ENCODE results near the gene SLC35E4.
A peak's percentile ranks its signal among the peaks of the same experiment; 100 is the strongest.
"Not testable (repeated sequence)": the region's sequence is repeated elsewhere in the genome, so short reads cannot be mapped to it uniquely, and the experiment has no call there.

The SLC35E4 gene

GRCh38 chr22:30635273-30636225, at the start of gene SLC35E4:
Gene SLC35E4 (plus strand): TSS chr22:30635781. CDS start chr22:30636451, 670 bp downstream.
- DNase-seq: peak; percentile 68

- no peak for DNase-seq
Measured at GRCh38 chr22:30586414-30586813, 49.2 kb upstream of the SLC35E4 start.

- DNase-seq: no peak
Measured at GRCh38 chr22:30591191-30591587, 44.4 kb upstream of the SLC35E4 start.

- DNase-seq: peak; percentile 97
Measured at GRCh38 chr22:30591588-30592359, 43.8 kb upstream of the SLC35E4 start, which contains the start of gene PES1. Gene PES1 (minus strand): TSS chr22:30591910. CDS start chr22:30591833, 77 bp downstream.

- DNase-seq: not testable (repeated sequence)
Measured at GRCh38 chr22:30592360-30592713, 43.2 kb upstream of the SLC35E4 start.

GRCh38 chr22:30596199-30596598, 39.4 kb upstream of the SLC35E4 start:
- no peak for DNase-seq

GRCh38 chr22:30596886-30597285, 38.7 kb upstream of the SLC35E4 start:
- peak; percentile 25 for DNase-seq

- DNase-seq: no peak
Measured at GRCh38 chr22:30598986-30599385, 36.6 kb upstream of the SLC35E4 start.

GRCh38 chr22:30600921-30601320, 34.7 kb upstream of the SLC35E4 start:
- no peak for DNase-seq

- no peak for DNase-seq
Measured at GRCh38 chr22:30601464-30601863, 34.1 kb upstream of the SLC35E4 start.

- no peak for DNase-seq
Measured at GRCh38 chr22:30602049-30602448, 33.5 kb upstream of the SLC35E4 start.

- no peak for DNase-seq
Measured at GRCh38 chr22:30603801-30604200, 31.8 kb upstream of the SLC35E4 start.

GRCh38 chr22:30604723-30605122, 30.9 kb upstream of the SLC35E4 start:
- DNase-seq: no peak

- DNase-seq: peak; percentile 11
Measured at GRCh38 chr22:30605449-30606110, 30.0 kb upstream of the SLC35E4 start.

- DNase-seq: peak; percentile 82
Measured at GRCh38 chr22:30606455-30607299, 28.9 kb upstream of the SLC35E4 start, which contains the start of gene TCN2. Gene TCN2 (plus strand): TSS chr22:30607174. CDS start chr22:30607332, 158 bp downstream.

- no peak for DNase-seq
Measured at GRCh38 chr22:30607300-30607930, 28.2 kb upstream of the SLC35E4 start.

- no peak for DNase-seq
Measured at GRCh38 chr22:30607939-30608338, 27.6 kb upstream of the SLC35E4 start.

- no peak for DNase-seq
Measured at GRCh38 chr22:30609260-30610185, 26.1 kb upstream of the SLC35E4 start.

- no peak for DNase-seq
Measured at GRCh38 chr22:30610299-30610698, 25.3 kb upstream of the SLC35E4 start.

- no peak for DNase-seq
Measured at GRCh38 chr22:30611197-30611596, 24.4 kb upstream of the SLC35E4 start.

Measured in NCI-H2227 treated with DMSO at 0.1 percent for 48 hours (cell line).